Measurements from ENCODE around the gene GPC4.

The GPC4 gene

GRCh38 chrX:133364196-133364595 lies 51.1 kb downstream of the GPC4 start:
- Histone ChIP-seq H3K9ac (ENCODE audit: low read length) (no peak overlapping the region), H3F3A (ENCODE audit: insufficient read depth, low read length) (no peaks in the 10 kb centered on the region), H3K36me3 (ENCODE audit: insufficient read depth, low read length) (no peaks in the 10 kb centered on the region), H3K9me3 (ENCODE audit: low read length) (no peaks in the 10 kb centered on the region), H3K4me3 (ENCODE audit: low read depth, low read length, poor library complexity, severe bottlenecking) (no peak overlapping the region), H4K20me1 (ENCODE audit: insufficient read depth, low read length) (no peaks in the 10 kb centered on the region), H3K27me3 (ENCODE audit: insufficient read depth, low read length) (no peaks in the 10 kb centered on the region), H3K4me2 (ENCODE audit: low read length) (no peak overlapping the region), H3K9me2 (ENCODE audit: low read depth, low read length) (no peaks in the 10 kb centered on the region), H3K27ac (ENCODE audit: low read depth, low read length, poor library complexity, severe bottlenecking) (no peak overlapping the region), H2AFZ (ENCODE audit: low read length) (no peak overlapping the region), H3K79me2 (ENCODE audit: insufficient read depth, low read length) (no peaks in the 10 kb centered on the region), H3K4me1 (ENCODE audit: insufficient read depth, low read length, severe bottlenecking) (peaks cover 16% of the 10 kb centered on the region)
- TF ChIP-seq EZH2 (IDR thresholded peaks at IDR 0.05; ENCODE audit: borderline replicate concordance, low read length) = no peak
- no peak for TF ChIP-seq CTCF (IDR thresholded peaks at IDR 0.05; ENCODE audit: low read length)

DNA sequence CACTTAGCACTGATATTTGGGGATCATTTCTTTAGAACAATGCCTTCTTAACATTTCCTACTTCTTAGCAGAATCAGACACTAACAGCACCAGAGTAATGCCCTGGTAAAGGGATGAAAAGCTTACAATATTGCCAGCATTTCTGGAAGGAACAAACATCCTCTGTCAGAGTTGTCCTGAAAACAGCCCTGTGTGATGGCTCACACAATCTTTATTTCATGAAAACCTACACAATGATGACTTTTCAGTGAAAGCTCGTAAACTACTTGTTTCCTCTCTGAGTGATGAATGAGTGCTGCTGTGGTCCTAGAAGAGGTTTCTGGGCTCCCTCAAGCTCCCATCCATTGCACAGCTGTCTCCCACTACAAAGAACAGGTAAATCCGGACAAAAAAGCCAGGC lies 52.8 kb downstream of the GPC4 start:
- no peaks in the 10 kb centered on the region for H3K9me3 ChIP-seq (ENCODE audit: low read length)
- no peaks in the 10 kb centered on the region for H3F3A ChIP-seq (ENCODE audit: insufficient read depth, low read length)
- no peaks in the 10 kb centered on the region for H3K9me2 ChIP-seq (ENCODE audit: low read depth, low read length)
- no peak for TF ChIP-seq CTCF (IDR thresholded peaks at IDR 0.05; ENCODE audit: low read length)
- no peak for TF ChIP-seq EZH2 (IDR thresholded peaks at IDR 0.05; ENCODE audit: borderline replicate concordance, low read length)
- H3K79me2 ChIP-seq (ENCODE audit: insufficient read depth, low read length) = no peaks in the 10 kb centered on the region
- no peaks in the 10 kb centered on the region for H4K20me1 ChIP-seq (ENCODE audit: insufficient read depth, low read length)
- no peak overlapping the region for H3K4me2 ChIP-seq (ENCODE audit: low read length)
- H2AFZ ChIP-seq (ENCODE audit: low read length) = no peak overlapping the region
- H3K9ac ChIP-seq (ENCODE audit: low read length) = no peak overlapping the region
- no peaks in the 10 kb centered on the region for H3K27me3 ChIP-seq (ENCODE audit: insufficient read depth, low read length)
- H3K4me3 ChIP-seq (ENCODE audit: low read depth, low read length, poor library complexity, severe bottlenecking) = no peak overlapping the region
- no peak overlapping the region for H3K27ac ChIP-seq (ENCODE audit: low read depth, low read length, poor library complexity, severe bottlenecking)
- peaks cover 10% of the 10 kb centered on the region for H3K4me1 ChIP-seq (ENCODE audit: insufficient read depth, low read length, severe bottlenecking)
- no peaks in the 10 kb centered on the region for H3K36me3 ChIP-seq (ENCODE audit: insufficient read depth, low read length)

DNA sequence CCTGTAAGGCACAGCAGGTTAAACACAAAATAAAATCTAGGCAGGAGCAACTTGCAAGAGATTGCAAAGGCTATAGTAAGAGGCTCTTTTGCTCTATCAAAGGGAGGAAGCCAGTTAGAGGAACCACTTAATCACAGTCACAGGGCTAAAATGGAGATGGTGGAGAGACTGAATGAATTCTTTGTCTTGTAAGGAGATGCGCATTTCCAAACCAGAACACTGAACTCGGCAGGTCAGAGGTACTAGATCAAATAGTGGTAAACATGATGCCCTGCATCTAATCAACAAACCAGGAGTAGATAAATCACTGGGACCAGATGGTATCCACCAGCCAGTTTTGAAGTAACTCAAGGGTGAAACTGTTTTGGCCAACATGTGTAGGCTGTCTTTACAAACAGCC lies 55.8 kb downstream of the GPC4 start:
- Histone ChIP-seq H3K9me3 (ENCODE audit: low read length) (no peaks in the 10 kb centered on the region), H3K27me3 (ENCODE audit: insufficient read depth, low read length) (no peaks in the 10 kb centered on the region), H4K20me1 (ENCODE audit: insufficient read depth, low read length) (no peaks in the 10 kb centered on the region), H3K4me2 (ENCODE audit: low read length) (no peak overlapping the region), H3K27ac (ENCODE audit: low read depth, low read length, poor library complexity, severe bottlenecking) (no peak overlapping the region), H3K9me2 (ENCODE audit: low read depth, low read length) (no peaks in the 10 kb centered on the region), H3K9ac (ENCODE audit: low read length) (no peak overlapping the region), H3F3A (ENCODE audit: insufficient read depth, low read length) (no peaks in the 10 kb centered on the region), H3K4me3 (ENCODE audit: low read depth, low read length, poor library complexity, severe bottlenecking) (no peak overlapping the region), H3K4me1 (ENCODE audit: insufficient read depth, low read length, severe bottlenecking) (peaks cover 10% of the 10 kb centered on the region), H2AFZ (ENCODE audit: low read length) (no peak overlapping the region), H3K79me2 (ENCODE audit: insufficient read depth, low read length) (no peaks in the 10 kb centered on the region), H3K36me3 (ENCODE audit: insufficient read depth, low read length) (no peaks in the 10 kb centered on the region)
- TF ChIP-seq CTCF (IDR thresholded peaks at IDR 0.05; ENCODE audit: low read length) = no peak
- no peak for TF ChIP-seq EZH2 (IDR thresholded peaks at IDR 0.05; ENCODE audit: borderline replicate concordance, low read length)

All from OCI-LY1 (cell line).